IPS-18a (cell line): ENCODE data around the gene NPIPB2.
"Not testable (repeated sequence)": the region's sequence is repeated elsewhere in the genome, so short reads cannot be mapped to it uniquely, and the experiment has no call there.

ENCODE experiments used
- H3K27ac ChIP-seq: one replicate; pipeline ENCODE4 v1.5.1; 2013; ENCODE audit warnings: low read length
- H3K27me3 ChIP-seq: one replicate; pipeline ENCODE4 v1.6.1; 2013; ENCODE audit warnings: mild to moderate bottlenecking, low read length; ENCODE audit not compliant: control insufficient read depth, insufficient read depth
- H3K36me3 ChIP-seq: one replicate; pipeline ENCODE4 v1.6.1; 2013; ENCODE audit warnings: low read depth, low read length; ENCODE audit not compliant: control insufficient read depth
- H3K4me1 ChIP-seq: one replicate; pipeline ENCODE4 v1.6.1; 2013; ENCODE audit warnings: low read depth, low read length; ENCODE audit not compliant: control insufficient read depth
- H3K4me3 ChIP-seq: one replicate; pipeline ENCODE4 v1.5.1; 2013; ENCODE audit warnings: low read length
- H3K9ac ChIP-seq: one replicate; pipeline ENCODE4 v1.6.1; 2013; ENCODE audit warnings: mild to moderate bottlenecking, low read length, moderate library complexity
- H3K9me3 ChIP-seq: one replicate; pipeline ENCODE4 v1.6.1; 2013; ENCODE audit warnings: low read depth, low read length; ENCODE audit not compliant: control insufficient read depth

The NPIPB2 gene

GRCh38 chr16:11941945-11942344, at the start of gene NPIPB2:
Gene NPIPB2 (minus strand): TSS chr16:11942045. CDS start chr16:11942045, 0 bp downstream.
- H3K27ac ChIP-seq, H3K9ac ChIP-seq, H3K9me3 ChIP-seq, H3K36me3 ChIP-seq, H3K4me3 ChIP-seq, H3K27me3 ChIP-seq, H3K4me1 ChIP-seq: not testable (repeated sequence)

DNA sequence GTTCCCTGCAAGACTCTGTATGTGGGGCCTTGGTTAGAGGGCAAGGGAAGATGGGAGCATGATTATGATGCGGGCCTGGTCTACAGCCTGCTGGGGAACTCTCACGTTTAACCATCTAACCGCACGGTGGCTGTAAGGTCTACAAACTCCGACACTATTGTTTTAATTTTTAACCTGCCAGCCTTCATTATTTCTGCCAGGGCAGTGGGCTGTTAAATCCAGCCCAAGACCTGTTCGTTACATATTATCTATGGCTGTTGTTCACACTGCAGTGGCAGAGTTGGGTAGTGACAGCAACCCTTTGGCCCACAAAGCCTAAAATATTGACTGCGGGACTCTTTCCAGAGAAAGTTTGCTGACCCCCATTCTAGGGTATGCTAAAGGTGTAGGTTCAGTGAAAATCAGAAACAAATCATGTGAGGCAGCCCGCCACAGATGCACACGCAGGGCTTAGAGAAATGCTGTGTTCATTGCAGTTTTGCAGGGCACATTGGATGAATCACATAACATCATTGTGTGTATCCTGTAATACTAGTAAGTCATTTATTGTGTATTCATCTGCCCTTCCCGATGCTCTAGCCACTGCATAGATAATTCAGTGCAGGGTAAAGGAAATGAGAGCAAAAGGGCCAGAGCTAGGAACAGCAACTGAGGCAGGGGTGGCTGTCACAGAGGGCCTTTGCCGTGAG, 49.0 kb upstream of the NPIPB2 start:
- no peaks in the 10 kb centered on the region for H3K4me1 ChIP-seq
- H3K4me3 ChIP-seq, result no peak overlapping the region
- H3K36me3 ChIP-seq, result no peaks in the 10 kb centered on the region
- H3K9ac ChIP-seq, result no peak overlapping the region
- no peaks in the 10 kb centered on the region for H3K9me3 ChIP-seq
- no peaks in the 10 kb centered on the region for H3K27me3 ChIP-seq
- no peak overlapping the region for H3K27ac ChIP-seq

DNA sequence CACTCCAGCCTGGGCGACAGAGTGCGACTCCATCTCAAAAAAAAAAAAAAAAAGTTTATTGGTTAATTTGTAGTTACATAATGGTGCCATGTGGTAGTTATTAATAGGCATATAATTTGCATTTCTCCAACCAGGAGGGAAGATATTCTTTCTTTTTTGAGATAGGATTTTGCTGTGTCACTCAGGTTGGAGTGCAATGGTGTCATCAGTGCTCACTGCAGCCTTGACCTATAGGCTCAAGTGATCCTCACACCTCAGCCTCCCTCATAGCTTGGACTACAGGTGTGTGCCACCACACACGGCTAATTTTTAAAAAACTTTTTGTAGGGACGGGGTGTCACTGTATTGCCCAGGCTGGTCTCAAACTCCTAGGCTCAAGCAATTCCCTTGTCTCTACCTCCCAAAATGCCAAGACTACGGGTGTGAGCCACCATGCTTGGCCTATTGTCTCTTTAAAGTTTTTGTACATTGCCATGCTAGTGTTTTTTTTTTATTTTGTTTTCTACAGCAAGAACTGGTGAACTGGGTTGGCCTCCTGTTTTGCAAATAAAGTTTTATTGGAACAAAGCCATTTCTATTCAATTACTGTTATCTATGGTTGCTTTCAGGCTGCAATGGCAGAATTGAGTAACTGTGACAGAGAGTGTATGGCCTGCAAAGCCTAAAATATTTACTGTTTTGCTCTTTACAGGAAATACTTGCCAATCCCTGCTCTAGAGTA, 46.6 kb upstream of the NPIPB2 start:
- H3K4me3 ChIP-seq, result no peak overlapping the region
- no peak overlapping the region for H3K27ac ChIP-seq
- H3K9me3 ChIP-seq, result no peaks in the 10 kb centered on the region
- no peaks in the 10 kb centered on the region for H3K36me3 ChIP-seq
- no peaks in the 10 kb centered on the region for H3K4me1 ChIP-seq
- no peak overlapping the region for H3K9ac ChIP-seq
- H3K27me3 ChIP-seq, result no peaks in the 10 kb centered on the region

- Histone ChIP-seq H3K27me3 (no peaks in the 10 kb centered on the region), H3K36me3 (no peaks in the 10 kb centered on the region), H3K9ac (no peak overlapping the region), H3K9me3 (no peaks in the 10 kb centered on the region), H3K27ac (no peak overlapping the region), H3K4me1 (no peaks in the 10 kb centered on the region), H3K4me3 (no peak overlapping the region)
Measured at GRCh38 chr16:11986521-11987057, 44.7 kb upstream of the NPIPB2 start.

DNA sequence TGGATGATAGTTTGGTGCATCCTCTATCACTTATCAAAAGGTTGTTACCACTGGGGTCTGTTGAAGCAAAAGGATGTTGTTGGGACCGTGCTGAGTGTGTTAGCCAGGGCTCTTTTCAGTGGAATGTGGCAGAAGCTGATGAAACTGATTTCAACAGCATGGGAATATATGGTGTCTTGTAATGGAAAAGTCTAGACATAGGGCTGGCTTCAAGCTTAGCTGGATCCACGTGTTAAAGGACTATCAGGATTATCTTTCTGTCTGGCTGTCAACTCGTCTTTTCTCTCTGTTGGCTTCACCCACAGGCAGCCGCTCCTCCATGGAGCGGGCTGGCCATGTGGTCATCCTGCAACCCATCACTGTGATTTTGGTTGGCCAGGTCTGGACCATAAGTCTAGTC, 43.4 kb upstream of the NPIPB2 start:
- H3K36me3 ChIP-seq, result no peaks in the 10 kb centered on the region
- H3K9ac ChIP-seq, result no peak overlapping the region
- no peak overlapping the region for H3K27ac ChIP-seq
- H3K9me3 ChIP-seq, result no peaks in the 10 kb centered on the region
- no peak overlapping the region for H3K4me3 ChIP-seq
- H3K27me3 ChIP-seq, result no peaks in the 10 kb centered on the region
- H3K4me1 ChIP-seq, result no peaks in the 10 kb centered on the region

DNA sequence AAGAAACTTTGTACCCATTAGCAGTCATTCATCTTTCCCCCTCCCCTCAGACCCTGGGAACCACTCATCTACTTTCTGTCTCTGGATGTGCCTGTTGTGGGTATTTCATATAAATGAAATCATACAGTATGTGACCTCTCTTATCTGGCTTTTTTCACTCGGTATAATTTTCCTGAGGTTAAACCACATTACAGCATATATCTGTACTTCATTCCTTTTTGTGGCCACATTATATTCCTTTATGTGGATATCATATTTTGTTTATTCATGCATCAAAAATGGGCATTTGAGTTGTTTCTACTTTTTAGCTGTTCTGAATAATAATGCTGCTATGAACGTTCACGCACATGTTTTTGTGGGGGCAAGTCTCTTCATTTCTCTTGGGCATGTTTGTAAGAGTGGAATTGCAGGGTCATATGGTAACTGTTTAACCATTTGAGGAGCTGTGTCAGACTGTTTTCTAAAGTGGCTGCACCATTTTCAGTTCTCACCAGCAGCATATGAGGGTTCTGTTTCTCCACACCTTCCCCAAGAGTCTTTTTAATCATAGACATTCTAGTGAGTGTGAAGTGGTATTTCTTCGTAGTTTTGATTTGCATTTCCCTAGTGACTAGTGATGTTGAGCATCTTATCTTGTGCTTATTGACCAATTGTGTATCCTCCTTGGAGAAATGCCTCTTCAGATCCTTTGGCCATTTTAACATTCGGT, 38.4 kb upstream of the NPIPB2 start:
- H3K36me3 ChIP-seq, result no peaks in the 10 kb centered on the region
- H3K9ac ChIP-seq, result no peak overlapping the region
- no peaks in the 10 kb centered on the region for H3K9me3 ChIP-seq
- H3K27me3 ChIP-seq, result no peaks in the 10 kb centered on the region
- no peak overlapping the region for H3K4me3 ChIP-seq
- H3K4me1 ChIP-seq, result peaks cover 5% of the 10 kb centered on the region
- no peak overlapping the region for H3K27ac ChIP-seq

DNA sequence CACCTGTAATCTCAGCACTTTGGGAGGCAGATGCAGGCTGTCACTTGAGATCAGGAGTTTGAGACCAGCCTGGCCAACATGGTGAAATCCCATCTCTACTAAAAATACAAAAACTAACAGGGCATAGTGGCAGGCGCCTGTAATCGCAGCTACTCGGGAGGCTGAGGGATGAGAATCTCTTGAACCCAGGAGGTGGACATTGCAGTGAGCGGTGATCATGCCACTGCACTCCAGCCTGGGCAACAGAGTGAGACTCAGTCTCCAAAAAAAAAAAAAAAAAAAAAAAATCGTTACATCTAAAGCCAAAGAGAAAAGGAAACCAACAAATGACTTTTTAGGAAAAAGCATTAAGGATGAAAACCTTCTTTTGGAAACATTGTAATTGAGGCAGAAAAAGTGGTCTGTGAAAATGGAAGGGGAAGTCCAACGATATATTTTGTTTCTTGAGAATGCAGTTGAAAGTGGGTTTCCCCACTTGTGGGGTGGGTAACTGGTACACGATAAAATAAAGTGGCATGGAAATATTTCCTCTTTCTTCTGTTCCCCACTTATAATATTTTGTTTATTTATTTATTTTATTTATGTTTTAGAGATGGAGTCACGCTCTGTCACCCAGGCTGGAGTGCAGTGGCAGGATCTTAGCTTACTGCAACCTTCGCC, 37.3 kb upstream of the NPIPB2 start:
- no peak overlapping the region for H3K9ac ChIP-seq
- H3K27ac ChIP-seq, result no peak overlapping the region
- no peaks in the 10 kb centered on the region for H3K27me3 ChIP-seq
- H3K4me1 ChIP-seq, result peaks cover 5% of the 10 kb centered on the region
- H3K36me3 ChIP-seq, result no peaks in the 10 kb centered on the region
- H3K4me3 ChIP-seq, result no peak overlapping the region
- H3K9me3 ChIP-seq, result no peaks in the 10 kb centered on the region

- no peak overlapping the region for H3K4me3 ChIP-seq
- H3K27me3 ChIP-seq, result no peaks in the 10 kb centered on the region
- H3K4me1 ChIP-seq, result peaks cover 5% of the 10 kb centered on the region
- H3K27ac ChIP-seq, result no peak overlapping the region
- no peak overlapping the region for H3K9ac ChIP-seq
- no peaks in the 10 kb centered on the region for H3K9me3 ChIP-seq
- no peaks in the 10 kb centered on the region for H3K36me3 ChIP-seq
Measured at GRCh38 chr16:11978080-11978479, 36.2 kb upstream of the NPIPB2 start.

DNA sequence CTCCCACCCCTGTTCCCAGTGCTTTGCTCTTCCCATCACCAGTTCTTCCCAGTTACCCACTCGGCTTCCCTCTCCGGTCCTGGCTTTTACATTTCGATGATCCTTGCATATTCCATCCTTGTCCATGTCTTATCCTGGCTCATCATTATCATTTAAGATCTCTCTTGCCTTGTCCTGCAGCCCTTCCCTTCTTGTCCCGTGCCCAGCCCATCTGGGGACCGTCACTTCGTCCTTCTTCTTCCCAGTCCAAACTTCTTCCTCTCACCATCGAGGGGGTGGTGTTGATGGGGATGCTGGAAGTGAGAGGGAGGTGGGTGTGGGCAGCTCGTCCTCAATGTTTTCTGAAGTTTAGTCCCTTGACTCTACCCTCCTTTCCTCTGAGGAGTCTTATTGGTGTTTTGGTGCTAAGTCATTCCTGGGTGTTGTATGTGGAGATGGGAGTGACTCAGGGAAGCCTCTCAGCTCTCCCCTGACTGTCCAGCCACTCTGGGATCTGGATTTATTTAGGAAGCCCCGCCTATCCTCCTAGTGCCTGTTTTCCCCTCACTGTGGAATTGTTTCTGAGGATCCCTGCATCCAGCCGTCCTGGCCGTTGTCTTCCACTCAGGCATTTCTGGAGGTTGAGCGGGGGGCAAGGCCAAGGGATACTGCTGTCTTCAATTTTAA, 35.7 kb upstream of the NPIPB2 start:
- Histone ChIP-seq H3K27me3 (no peaks in the 10 kb centered on the region), H3K9me3 (no peaks in the 10 kb centered on the region), H3K4me1 (peaks cover 5% of the 10 kb centered on the region), H3K9ac (peak overlapping the region; percentile 62), H3K4me3 (peak overlapping the region; percentile 98), H3K36me3 (no peaks in the 10 kb centered on the region), H3K27ac (no peak overlapping the region)

DNA sequence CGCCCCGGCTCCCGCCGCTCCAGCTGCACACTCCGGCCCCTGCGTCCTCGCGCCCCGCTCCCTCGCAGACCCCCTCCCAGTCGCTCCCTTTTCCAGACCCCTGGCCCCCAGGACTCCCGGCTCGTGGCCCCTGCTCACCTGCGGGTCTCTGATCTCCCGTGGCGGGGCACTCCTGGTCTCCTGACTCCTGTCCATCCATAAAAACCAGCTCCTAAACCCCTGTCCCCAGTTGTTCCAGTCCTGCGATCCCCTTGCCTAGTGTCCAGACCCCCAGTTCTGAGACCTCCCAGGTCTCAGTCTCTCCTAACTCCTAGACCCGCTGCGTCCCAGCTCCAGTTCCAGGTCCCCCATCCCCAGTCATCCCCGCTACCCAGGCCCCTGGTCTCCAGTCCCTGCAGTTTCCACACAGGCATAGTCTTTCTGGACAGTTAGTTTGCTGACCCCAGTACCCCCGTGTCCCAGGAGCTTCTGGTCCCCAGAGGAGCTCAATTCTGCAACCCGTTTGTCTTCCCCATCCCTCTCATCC, 35.1 kb upstream of the NPIPB2 start:
- Histone ChIP-seq H3K9me3 (no peaks in the 10 kb centered on the region), H3K27me3 (no peaks in the 10 kb centered on the region), H3K36me3 (no peaks in the 10 kb centered on the region), H3K4me1 (peaks cover 5% of the 10 kb centered on the region), H3K27ac (no peak overlapping the region), H3K9ac (peak overlapping the region; percentile 62), H3K4me3 (peak overlapping the region; percentile 98)
